NCI-H2227 (cell line): ENCODE data around the gene HOXB8.

Source experiments
- DNase-seq: peaks from one replicate; lab custom pipeline; 2025; ENCODE audit not compliant: unreplicated experiment; lab: John Stamatoyannopoulos, UW

Gene HOXB8

GRCh38 chr17:48586355-48587258, 28.5 kb downstream of the HOXB8 start:
- DNase-seq: peak; percentile 29

DNA sequence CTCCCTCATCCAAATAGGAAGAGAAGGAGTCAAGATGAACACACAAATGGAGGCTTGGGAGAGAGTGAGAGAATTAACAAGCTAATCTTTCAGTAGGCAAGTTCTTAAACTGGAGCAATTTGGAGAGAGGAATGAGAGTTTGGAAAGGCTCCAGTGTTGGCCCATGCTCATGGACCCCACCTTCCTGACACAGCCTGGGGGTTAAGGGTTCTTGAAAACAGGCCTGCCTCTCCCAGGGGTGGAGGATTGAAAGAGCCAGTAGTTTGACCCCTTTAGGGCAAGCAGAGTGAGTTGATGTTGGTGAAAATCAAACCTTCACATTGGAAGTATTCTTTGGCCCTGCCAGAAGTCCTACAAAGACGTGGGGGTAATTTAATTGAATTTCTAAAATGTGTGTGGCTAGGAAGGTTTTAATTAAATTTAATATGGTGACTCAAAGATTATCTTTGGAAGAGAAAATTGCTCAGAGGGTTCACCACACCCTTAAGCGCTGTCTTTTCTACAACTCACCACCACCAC, 30.8 kb downstream of the HOXB8 start:
- DNase-seq: no peak

DNA sequence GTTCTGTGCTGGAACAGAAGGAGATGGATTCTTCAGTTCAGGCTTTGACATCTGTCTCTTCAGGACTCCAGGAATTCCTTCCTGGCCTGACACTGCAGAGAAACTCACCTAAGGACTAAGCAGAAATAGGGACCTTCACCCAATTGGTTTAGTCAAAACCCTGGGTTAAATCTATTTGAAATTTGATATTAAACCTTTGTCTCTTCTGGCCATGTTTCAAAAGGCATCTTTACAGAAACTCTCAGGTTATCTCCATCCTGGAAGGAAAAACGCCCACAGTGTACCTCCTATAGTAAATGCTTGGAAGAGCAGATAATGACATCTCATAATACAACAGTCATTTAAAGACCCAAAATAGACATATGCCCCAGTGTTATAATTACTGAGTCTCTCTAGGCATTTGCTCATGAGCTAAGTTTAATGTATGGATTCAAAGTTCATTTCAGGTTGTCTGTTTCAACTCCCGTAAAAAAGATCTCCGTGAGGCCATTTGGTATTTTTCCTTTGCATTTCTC, 31.3 kb downstream of the HOXB8 start:
- DNase-seq: no peak

DNA sequence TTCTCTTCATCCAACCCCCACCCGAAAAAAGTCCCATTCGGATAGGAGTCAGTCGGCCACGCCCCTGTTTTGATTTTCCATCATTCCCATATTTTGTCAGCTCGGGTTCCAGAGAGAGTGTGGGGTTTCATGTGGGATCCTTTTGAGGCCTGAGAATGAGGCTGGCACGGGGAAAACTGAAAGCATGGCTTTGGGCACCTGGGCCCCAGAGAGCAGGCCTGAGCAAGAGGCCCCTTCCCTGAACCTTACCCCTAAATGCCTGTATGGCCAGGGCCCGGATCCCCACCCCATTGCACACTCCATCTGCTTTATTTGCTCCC, 32.4 kb downstream of the HOXB8 start:
- DNase-seq: no peak

DNA sequence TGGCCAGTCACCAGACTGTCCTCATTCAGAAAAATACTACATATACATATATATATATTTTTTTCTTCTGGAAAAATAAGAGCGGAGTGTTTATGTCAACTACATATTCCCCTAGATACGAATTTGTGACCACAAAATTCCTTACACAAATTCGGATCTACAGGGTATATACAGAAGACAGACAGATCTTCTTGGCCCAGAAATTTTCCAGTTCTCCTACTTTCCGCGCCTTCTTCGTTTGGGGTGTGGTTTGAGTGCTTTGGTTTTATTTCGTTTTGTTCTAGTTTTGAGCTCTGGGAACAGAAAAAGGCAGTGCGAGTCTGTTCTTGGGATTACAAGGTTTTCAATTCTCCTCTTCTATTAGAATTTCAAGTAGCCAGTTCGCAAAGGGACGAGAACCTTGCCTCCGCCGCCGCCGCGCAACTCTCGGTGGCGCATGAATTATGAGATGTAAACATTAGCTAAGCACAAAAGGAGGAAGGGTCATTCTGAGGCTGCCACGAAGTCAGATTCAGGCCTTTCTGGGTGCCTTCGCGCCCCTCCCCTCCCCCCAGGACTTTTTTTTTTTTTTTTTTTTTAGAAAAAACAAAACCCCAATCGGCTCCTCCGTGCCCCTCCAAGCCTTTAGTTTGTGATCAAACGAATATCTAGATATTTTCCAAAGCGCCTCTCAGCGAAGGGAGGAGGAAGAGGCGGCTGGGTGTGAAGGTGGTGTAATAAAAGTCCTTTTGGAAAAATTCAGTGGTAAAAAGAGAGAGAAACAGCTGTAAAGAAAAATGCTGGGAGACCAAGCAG, 35.1 kb downstream of the HOXB8 start:
- DNase-seq: peak; percentile 34

DNA sequence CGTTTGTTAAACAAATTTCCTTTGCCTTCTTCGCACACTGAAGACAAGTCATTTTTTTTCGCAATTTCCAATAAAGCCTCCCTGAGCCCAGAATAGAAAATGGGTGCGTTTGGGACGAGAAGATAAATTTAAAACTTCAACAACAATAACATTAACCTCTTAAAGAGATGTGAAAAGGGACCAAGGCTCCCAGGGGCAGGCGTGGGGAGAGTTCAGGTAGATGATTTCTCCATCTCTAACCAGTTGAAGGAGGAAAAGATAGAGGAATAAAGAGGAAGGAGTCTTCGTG, 35.7 kb downstream of the HOXB8 start:
- no peak for DNase-seq

GRCh38 chr17:48578616-48579470, 36.2 kb downstream of the HOXB8 start:
- DNase-seq: peak; percentile 21

- peak; percentile 69 for DNase-seq
Measured at GRCh38 chr17:48577946-48578615, 37.0 kb downstream of the HOXB8 start, which contains the start of gene HOXB4. Gene HOXB4 (minus strand): TSS chr17:48578350. CDS start chr17:48578319, 31 bp downstream.

DNA sequence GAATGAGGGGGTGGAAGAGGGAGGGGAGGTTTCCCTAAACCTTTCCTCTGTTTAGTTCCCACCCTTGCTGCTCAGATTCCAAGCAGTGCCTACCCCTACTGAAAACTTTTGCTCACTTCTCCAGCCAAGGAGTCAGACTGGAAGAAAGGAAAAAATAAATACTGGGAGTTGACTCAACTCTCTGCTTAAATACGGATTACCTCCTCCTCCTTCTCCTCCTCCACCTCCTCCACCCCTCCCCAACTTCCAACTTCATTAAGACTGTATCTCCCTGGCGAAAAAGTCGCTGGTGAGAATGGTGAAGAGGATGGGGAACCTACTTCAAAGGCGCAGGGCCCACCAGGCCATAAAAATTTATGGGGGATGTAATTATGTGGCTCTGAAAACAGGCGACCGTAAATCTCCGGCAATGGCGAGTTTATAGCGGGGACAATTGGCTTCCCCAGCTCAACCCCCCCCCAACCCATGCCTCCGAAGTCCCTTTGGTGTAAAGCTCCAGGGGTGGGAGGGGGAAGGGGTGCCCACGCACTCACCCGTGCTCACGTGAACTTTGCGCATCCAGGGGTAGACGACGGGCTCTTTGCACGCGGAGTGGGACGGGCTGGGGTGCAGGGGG, 37.7 kb downstream of the HOXB8 start:
- DNase-seq: no peak

DNA sequence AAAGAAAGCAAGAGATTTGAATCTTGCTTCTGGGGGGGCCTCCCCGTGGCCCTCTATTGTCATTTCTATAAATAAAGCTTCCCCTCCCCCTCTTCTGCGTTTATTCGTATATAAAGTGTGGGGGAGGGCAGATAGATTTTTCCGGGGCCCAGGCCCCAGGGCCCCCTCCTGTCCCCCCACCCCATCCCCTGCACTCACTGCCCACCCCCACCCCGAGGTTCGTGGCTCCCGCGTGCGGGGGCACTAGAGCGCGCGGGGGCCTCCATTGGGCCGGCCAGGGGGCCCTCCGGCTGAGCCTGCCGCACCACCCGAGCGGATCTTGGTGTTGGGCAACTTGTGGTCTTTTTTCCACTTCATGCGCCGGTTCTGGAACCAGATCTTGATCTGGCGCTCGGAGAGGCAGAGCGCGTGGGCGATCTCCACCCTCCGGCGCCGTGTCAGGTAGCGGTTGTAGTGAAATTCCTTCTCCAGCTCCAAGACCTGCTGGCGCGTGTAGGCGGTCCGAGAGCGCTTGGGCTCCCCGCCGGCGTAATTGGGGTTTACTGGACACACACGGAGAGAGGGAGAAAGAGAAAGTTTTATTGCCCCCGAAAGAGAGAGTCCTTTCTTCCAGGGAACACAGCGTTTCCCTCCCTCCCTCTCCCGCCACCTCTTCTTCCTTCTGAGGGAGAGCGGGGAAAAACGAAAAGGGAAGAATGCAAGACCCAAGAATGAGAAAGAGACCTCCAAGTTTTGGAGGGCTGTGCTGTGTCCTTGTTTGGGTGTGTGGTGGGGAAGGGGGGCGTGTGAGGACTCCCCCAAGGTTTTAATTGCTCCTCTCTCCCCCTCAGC, 38.4 kb downstream of the HOXB8 start:
- peak; percentile 22 for DNase-seq

DNA sequence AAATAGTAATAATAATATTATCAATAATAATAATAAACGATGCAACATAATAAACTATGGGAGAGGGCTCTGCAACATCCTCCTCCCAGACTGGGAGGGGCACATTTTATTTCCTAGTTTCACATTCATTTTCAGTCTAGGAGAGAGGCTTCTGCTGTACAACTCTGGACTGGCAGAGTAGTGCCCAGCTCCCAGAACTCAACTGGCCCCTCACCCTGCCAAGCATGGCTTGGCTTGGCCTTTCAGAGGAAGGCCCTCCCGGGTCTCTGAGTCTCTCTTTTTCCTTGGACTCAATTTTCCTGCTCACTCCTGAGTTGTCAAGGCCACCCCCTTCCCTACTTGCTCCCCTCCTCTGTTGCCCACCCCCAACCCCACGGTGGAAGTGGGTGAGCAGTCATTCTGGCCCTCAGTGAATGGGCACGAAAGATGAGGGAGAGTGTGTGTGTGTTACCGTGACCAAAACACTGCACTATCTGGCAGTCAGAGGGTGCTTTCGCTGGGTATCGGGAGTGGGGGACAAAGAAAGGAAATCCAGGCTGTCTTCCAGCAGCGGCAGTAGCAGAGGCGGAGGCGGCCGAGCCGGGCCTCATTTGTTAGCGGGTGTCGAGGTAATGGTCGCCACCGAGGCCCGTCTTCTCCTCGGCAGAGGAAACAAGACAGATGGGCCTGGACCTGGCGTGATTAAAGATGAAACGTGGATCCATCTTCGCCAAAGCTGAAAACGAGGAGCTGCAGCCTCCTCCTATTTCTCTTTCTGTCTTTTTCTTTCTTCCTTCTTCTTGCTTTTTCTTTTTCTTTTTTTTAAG, 39.2 kb downstream of the HOXB8 start:
- DNase-seq: no peak

- DNase-seq: peak; percentile 43
Measured at GRCh38 chr17:48575066-48575582, 40.0 kb downstream of the HOXB8 start.

GRCh38 chr17:48574505-48575065, 40.5 kb downstream of the HOXB8 start:
- DNase-seq: no peak

- DNase-seq: no peak
Measured at GRCh38 chr17:48571826-48572417, 43.2 kb downstream of the HOXB8 start.

DNA sequence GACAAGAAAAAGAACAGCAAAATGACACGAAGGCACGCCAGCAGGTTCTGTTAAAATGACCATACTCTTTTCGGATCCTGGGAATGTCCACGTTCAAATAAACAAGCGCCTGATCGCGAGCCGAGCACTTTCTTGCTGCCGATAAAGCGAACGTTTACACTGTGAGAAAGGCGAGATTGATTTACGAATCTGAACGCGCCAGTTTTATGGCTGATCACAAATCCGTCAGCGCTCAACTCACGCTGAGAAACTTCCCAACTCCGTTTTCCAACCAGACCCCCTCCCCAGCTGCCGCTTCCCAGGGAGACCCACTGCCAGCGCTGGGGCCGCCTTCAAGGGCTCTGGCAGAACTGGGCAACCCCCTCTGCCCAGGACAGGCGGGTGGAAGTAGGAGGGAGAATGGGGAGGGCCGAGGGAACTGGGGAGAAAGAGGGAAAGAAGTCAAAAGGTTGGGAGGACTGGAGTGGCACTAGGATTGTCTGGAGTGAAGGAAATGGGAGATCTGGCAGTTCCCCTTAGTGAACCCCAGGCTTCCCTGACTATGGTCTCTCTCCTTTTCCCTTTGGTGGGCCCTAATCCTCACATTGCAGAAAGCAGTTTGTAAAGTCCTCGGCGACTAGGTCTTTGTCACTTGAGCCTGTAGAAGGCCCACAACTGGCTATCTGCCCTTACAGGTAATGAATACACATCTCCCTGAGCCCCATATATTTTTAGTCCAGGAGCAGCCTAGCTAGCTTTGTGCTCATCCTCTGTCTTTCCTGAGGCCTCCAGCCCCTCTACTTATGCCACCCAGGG, 43.9 kb downstream of the HOXB8 start:
- no peak for DNase-seq

DNA sequence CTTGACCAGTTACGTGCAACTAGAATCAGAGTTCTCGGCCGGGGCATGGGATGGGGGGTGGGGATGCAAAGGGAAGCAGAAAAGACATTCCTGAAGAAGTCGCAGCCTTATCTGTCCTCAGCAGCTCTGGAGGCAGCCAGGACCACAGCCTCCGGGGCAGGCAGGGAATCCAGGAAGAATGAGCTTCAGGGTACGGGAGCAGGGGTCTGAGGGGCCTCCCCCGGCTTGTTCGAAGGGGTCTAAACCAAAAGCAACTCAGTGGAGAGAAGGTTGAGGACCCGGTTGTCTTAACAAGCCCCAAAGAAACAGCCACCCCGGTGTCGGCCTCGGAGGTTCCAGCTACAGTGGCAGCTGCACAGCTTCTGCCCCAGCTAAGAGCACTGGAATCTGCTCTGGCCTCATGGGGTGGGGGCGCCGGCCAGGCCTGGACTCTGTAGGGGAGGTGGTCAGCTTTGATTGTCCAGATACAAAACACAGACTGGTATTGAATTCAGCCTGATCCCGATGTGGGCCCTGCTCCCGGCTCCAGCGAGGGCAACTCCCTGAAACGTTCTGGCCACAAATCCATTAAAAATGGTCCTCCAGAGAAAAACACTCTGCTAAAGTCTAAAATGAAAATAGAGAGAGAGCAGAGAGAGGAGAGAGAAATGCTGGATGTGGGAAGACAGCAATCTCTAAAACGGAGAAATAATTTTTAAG, 44.6 kb downstream of the HOXB8 start:
- no peak for DNase-seq
